Activated CD4-positive, alpha-beta T cell treated with anti-CD3 and anti-CD28 coated beads, Interleukin-2, amount 10 ng/mL, durations not matched to agents 7 days and 5 days (primary cell): ENCODE data around the gene CNTNAP5. TPM values are rescaled to one million over a fixed set of nuclear protein-coding genes. Genes with fewer than 3 reads are reported as not detected.

Source experiments
- CTCF ChIA-PET: fragments of 350-600 bp; sonication (Branson Sonifier 250); formaldehyde crosslinking; loops from one replicate; lab custom pipeline; 2021; ENCODE audit warnings: antibody characterized with exemption; lab: Charles Lee
- POLR2A ChIA-PET: fragments of 350-600 bp; sonication (Branson Sonifier 250); formaldehyde crosslinking; loops from one replicate; lab custom pipeline; 2021; ENCODE audit warnings: antibody characterized with exemption; lab: Charles Lee
- DNase-seq: peaks from one replicate; pipeline ENCODE4 v3.0.0-alpha.2; 2020
- H3K27ac Mint-ChIP-seq: one replicate; pipeline ENCODE4 v1.8.0; 2021; ENCODE audit warnings: mild to moderate bottlenecking, moderate library complexity, mixed read lengths
- H3K27me3 Mint-ChIP-seq: one replicate; pipeline ENCODE4 v1.8.0; 2021; ENCODE audit warnings: mixed read lengths
- H3K36me3 Mint-ChIP-seq: one replicate; pipeline ENCODE4 v1.8.0; 2021; ENCODE audit warnings: low read depth, mixed read lengths
- H3K4me1 Mint-ChIP-seq: one replicate; pipeline ENCODE4 v1.8.0; 2021; ENCODE audit warnings: mixed read lengths
- H3K4me3 Mint-ChIP-seq: one replicate; pipeline ENCODE4 v1.8.0; 2021; ENCODE audit warnings: mild to moderate bottlenecking, moderate library complexity, mixed read lengths
- H3K9me3 Mint-ChIP-seq: one replicate; pipeline ENCODE4 v1.8.0; 2021; ENCODE audit warnings: mixed read lengths
- total RNA-seq, 2 experiments: library from RNA; stranded (reverse); gene quantifications; one replicate each; pipeline ENCODE4 v1.2.3, GENCODE V29; 2021

The CNTNAP5 gene
- total RNA-seq, 2 experiments from 2014 or later, result not detected

GRCh38 chr2:124180635-124181034 lies 155.5 kb downstream of the CNTNAP5 start:
- Mint-ChIP-seq H3K9me3 (no peaks in the 10 kb centered on the region), H3K4me3 (no peak overlapping the region), H3K36me3 (no peaks in the 10 kb centered on the region), H3K27ac (no peak overlapping the region), H3K27me3 (no peaks in the 10 kb centered on the region), H3K4me1 (no peaks in the 10 kb centered on the region)
- CTCF ChIA-PET, result interaction anchor here (0.7 kb wide), 1 partner anchor 43 kb away, joined by 3 read pairs; no protein-coding TSS in a partner anchor
- POLR2A ChIA-PET, result no interaction called here
- no peak for DNase-seq

GRCh38 chr2:124186801-124187200 lies 161.7 kb downstream of the CNTNAP5 start:
- DNase-seq, result no peak
- Mint-ChIP-seq H3K9me3 (no peaks in the 10 kb centered on the region), H3K4me1 (no peaks in the 10 kb centered on the region), H3K27ac (no peak overlapping the region), H3K36me3 (no peaks in the 10 kb centered on the region), H3K27me3 (no peaks in the 10 kb centered on the region), H3K4me3 (no peak overlapping the region)
- POLR2A ChIA-PET, result no interaction called here
- CTCF ChIA-PET, result no interaction called here

GRCh38 chr2:124187948-124188347 lies 162.9 kb downstream of the CNTNAP5 start:
- H3K4me3 Mint-ChIP-seq, result no peak overlapping the region
- CTCF ChIA-PET, result no interaction called here
- H3K36me3 Mint-ChIP-seq, result no peaks in the 10 kb centered on the region
- POLR2A ChIA-PET, result interaction anchor here (0.6 kb wide), 1 partner anchor 19 kb away, joined by 4 read pairs; no protein-coding TSS in a partner anchor
- no peak for DNase-seq
- H3K4me1 Mint-ChIP-seq, result no peaks in the 10 kb centered on the region
- no peaks in the 10 kb centered on the region for H3K27me3 Mint-ChIP-seq
- H3K27ac Mint-ChIP-seq, result no peak overlapping the region
- H3K9me3 Mint-ChIP-seq, result no peaks in the 10 kb centered on the region

GRCh38 chr2:124193706-124194105 lies 168.6 kb downstream of the CNTNAP5 start:
- H3K4me3 Mint-ChIP-seq, result no peak overlapping the region
- no peaks in the 10 kb centered on the region for H3K36me3 Mint-ChIP-seq
- no peaks in the 10 kb centered on the region for H3K4me1 Mint-ChIP-seq
- CTCF ChIA-PET, result no interaction called here
- H3K27ac Mint-ChIP-seq, result no peak overlapping the region
- no peaks in the 10 kb centered on the region for H3K27me3 Mint-ChIP-seq
- no peak for DNase-seq
- H3K9me3 Mint-ChIP-seq, result no peaks in the 10 kb centered on the region
- POLR2A ChIA-PET, result no interaction called here

- POLR2A ChIA-PET, result no interaction called here
- no peak for DNase-seq
- Mint-ChIP-seq H3K27me3 (no peaks in the 10 kb centered on the region), H3K9me3 (peaks cover 4% of the 10 kb centered on the region), H3K4me3 (no peak overlapping the region), H3K36me3 (no peaks in the 10 kb centered on the region), H3K27ac (no peak overlapping the region), H3K4me1 (no peaks in the 10 kb centered on the region)
- CTCF ChIA-PET, result no interaction called here
Measured at GRCh38 chr2:124201713-124202112, 176.6 kb downstream of the CNTNAP5 start.

- H3K9me3 Mint-ChIP-seq, result peaks cover 4% of the 10 kb centered on the region
Measured at GRCh38 chr2:124209441-124209840, 184.4 kb downstream of the CNTNAP5 start.

GRCh38 chr2:124211461-124211860 lies 186.4 kb downstream of the CNTNAP5 start:
- no peaks in the 10 kb centered on the region for H3K9me3 Mint-ChIP-seq
- H3K27me3 Mint-ChIP-seq, result no peaks in the 10 kb centered on the region
- H3K4me1 Mint-ChIP-seq, result no peaks in the 10 kb centered on the region
- no peak overlapping the region for H3K4me3 Mint-ChIP-seq
- POLR2A ChIA-PET, result no interaction called here
- no peak overlapping the region for H3K27ac Mint-ChIP-seq
- H3K36me3 Mint-ChIP-seq, result no peaks in the 10 kb centered on the region
- no peak for DNase-seq
- CTCF ChIA-PET, result no interaction called here

More at GRCh38 chr2:124209441-124209840, 184.4 kb downstream of the CNTNAP5 start:
- H3K4me3 Mint-ChIP-seq, result no peak overlapping the region
- DNase-seq, result no peak
- ChIA-PET CTCF (interaction anchor here (1.4 kb wide), 1 partner anchor 10 kb away, joined by 3 read pairs; no protein-coding TSS in a partner anchor), POLR2A (no interaction called here)
- no peaks in the 10 kb centered on the region for H3K4me1 Mint-ChIP-seq
- H3K27me3 Mint-ChIP-seq, result no peaks in the 10 kb centered on the region
- no peaks in the 10 kb centered on the region for H3K36me3 Mint-ChIP-seq
- H3K27ac Mint-ChIP-seq, result no peak overlapping the region

GRCh38 chr2:124213977-124214587 lies 189.0 kb downstream of the CNTNAP5 start:
- POLR2A ChIA-PET, result no interaction called here
- H3K9me3 Mint-ChIP-seq, result no peaks in the 10 kb centered on the region
- DNase-seq, result no peak
- no peaks in the 10 kb centered on the region for H3K36me3 Mint-ChIP-seq
- H3K4me1 Mint-ChIP-seq, result no peaks in the 10 kb centered on the region
- no peak overlapping the region for H3K27ac Mint-ChIP-seq
- CTCF ChIA-PET, result no interaction called here
- no peak overlapping the region for H3K4me3 Mint-ChIP-seq
- H3K27me3 Mint-ChIP-seq, result no peaks in the 10 kb centered on the region

- CTCF ChIA-PET, result no interaction called here
- POLR2A ChIA-PET, result no interaction called here
Measured at GRCh38 chr2:124246170-124246569, 221.1 kb downstream of the CNTNAP5 start.

GRCh38 chr2:124248386-124248785 lies 223.3 kb downstream of the CNTNAP5 start:
- no peaks in the 10 kb centered on the region for H3K4me1 Mint-ChIP-seq
- CTCF ChIA-PET, result no interaction called here
- POLR2A ChIA-PET, result no interaction called here
- DNase-seq, result no peak
- H3K9me3 Mint-ChIP-seq, result peaks cover 2% of the 10 kb centered on the region
- no peak overlapping the region for H3K27ac Mint-ChIP-seq
- H3K36me3 Mint-ChIP-seq, result no peaks in the 10 kb centered on the region
- H3K27me3 Mint-ChIP-seq, result no peaks in the 10 kb centered on the region
- no peak overlapping the region for H3K4me3 Mint-ChIP-seq

More at GRCh38 chr2:124246170-124246569, 221.1 kb downstream of the CNTNAP5 start:
- H3K4me1 Mint-ChIP-seq, result no peaks in the 10 kb centered on the region
- H3K36me3 Mint-ChIP-seq, result no peaks in the 10 kb centered on the region
- H3K27me3 Mint-ChIP-seq, result no peaks in the 10 kb centered on the region
- H3K27ac Mint-ChIP-seq, result no peak overlapping the region
- no peaks in the 10 kb centered on the region for H3K9me3 Mint-ChIP-seq
- no peak for DNase-seq
- H3K4me3 Mint-ChIP-seq, result no peak overlapping the region

- ChIA-PET POLR2A (no interaction called here), CTCF (no interaction called here)
- H3K27ac Mint-ChIP-seq, result no peak overlapping the region
Measured at GRCh38 chr2:124250433-124250832, 225.3 kb downstream of the CNTNAP5 start.

GRCh38 chr2:124254621-124255020 lies 229.5 kb downstream of the CNTNAP5 start:
- Mint-ChIP-seq H3K9me3 (peaks cover 4% of the 10 kb centered on the region), H3K27ac (no peak overlapping the region), H3K4me1 (no peaks in the 10 kb centered on the region), H3K27me3 (no peaks in the 10 kb centered on the region), H3K4me3 (no peak overlapping the region), H3K36me3 (no peaks in the 10 kb centered on the region)
- ChIA-PET CTCF (no interaction called here), POLR2A (no interaction called here)
- DNase-seq, result no peak

More at GRCh38 chr2:124250433-124250832, 225.3 kb downstream of the CNTNAP5 start:
- H3K9me3 Mint-ChIP-seq, result peaks cover 2% of the 10 kb centered on the region
- H3K27me3 Mint-ChIP-seq, result no peaks in the 10 kb centered on the region
- no peak for DNase-seq
- no peaks in the 10 kb centered on the region for H3K4me1 Mint-ChIP-seq
- no peaks in the 10 kb centered on the region for H3K36me3 Mint-ChIP-seq
- no peak overlapping the region for H3K4me3 Mint-ChIP-seq

GRCh38 chr2:124257120-124257519 lies 232.0 kb downstream of the CNTNAP5 start:
- no peaks in the 10 kb centered on the region for H3K36me3 Mint-ChIP-seq

More at GRCh38 chr2:124257120-124257519, 232.0 kb downstream of the CNTNAP5 start:
- DNase-seq, result no peak
- Mint-ChIP-seq H3K4me3 (no peak overlapping the region), H3K27me3 (no peaks in the 10 kb centered on the region), H3K4me1 (no peaks in the 10 kb centered on the region), H3K27ac (no peak overlapping the region), H3K9me3 (peaks cover 2% of the 10 kb centered on the region)
- ChIA-PET POLR2A (no interaction called here), CTCF (no interaction called here)
